Measurements from ENCODE around the gene CHTOP.

GRCh38 chr1:153661111-153661708, 27.3 kb downstream of the CHTOP start:
- TF ChIP-seq, protein P1, sequence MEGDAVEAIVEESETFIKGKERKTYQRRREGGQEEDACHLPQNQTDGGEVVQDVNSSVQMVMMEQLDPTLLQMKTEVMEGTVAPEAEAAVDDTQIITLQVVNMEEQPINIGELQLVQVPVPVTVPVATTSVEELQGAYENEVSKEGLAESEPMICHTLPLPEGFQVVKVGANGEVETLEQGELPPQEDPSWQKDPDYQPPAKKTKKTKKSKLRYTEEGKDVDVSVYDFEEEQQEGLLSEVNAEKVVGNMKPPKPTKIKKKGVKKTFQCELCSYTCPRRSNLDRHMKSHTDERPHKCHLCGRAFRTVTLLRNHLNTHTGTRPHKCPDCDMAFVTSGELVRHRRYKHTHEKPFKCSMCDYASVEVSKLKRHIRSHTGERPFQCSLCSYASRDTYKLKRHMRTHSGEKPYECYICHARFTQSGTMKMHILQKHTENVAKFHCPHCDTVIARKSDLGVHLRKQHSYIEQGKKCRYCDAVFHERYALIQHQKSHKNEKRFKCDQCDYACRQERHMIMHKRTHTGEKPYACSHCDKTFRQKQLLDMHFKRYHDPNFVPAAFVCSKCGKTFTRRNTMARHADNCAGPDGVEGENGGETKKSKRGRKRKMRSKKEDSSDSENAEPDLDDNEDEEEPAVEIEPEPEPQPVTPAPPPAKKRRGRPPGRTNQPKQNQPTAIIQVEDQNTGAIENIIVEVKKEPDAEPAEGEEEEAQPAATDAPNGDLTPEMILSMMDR (IDR thresholded peaks at IDR 0.05; ENCODE audit: borderline replicate concordance, extremely low read depth, low read length, poor library complexity, severe bottlenecking) = no peak
- no peak for TF ChIP-seq EZH2 (IDR thresholded peaks at IDR 0.05; ENCODE audit: borderline replicate concordance, low read depth, low read length, severe bottlenecking)

All from DND-41 (cell line).